Fibroblast of the aortic adventitia (primary cell): ENCODE measurements around the gene TMEM117. TPM values are rescaled to one million over a fixed set of nuclear protein-coding genes. Genes with fewer than 3 reads are reported as not detected.

Experiments used
- DNase-seq: peaks from one replicate; pipeline ENCODE4 v3.0.0-alpha.2; 2010; ENCODE audit warnings: low read depth
- H3K4me3 ChIP-seq: 2 replicates; pipeline ENCODE4 v1.5.1; 2011; ENCODE audit warnings: low read depth, mild to moderate bottlenecking, control low read depth, low read length, moderate library complexity
- CTCF ChIP-seq: IDR thresholded peaks from 2 replicates; pipeline ENCODE4 v1.5.1; 2011; ENCODE audit warnings: mild to moderate bottlenecking, low read length, control low read depth, inconsistent platforms; ENCODE audit not compliant: insufficient read depth
- total RNA-seq: library from RNA; depleted of rRNA; stranded (reverse); fragments of >200 nt; gene quantifications from 2 replicates; pipeline ENCODE4 v1.2.3, GENCODE V29; 2012; ENCODE audit warnings: low replicate concordance

TMEM117 gene
- total RNA-seq, 1 donor, result 9.9 TPM

GRCh38 chr12:43805860-43806736 is 29.8 kb upstream of the TMEM117 start, which contains the start of gene TWF1:
Gene TWF1 (minus strand): TSS chr12:43806317. CDS start chr12:43806245, 72 bp downstream.
- TF ChIP-seq CTCF, result peak; percentile 51
- peak; percentile 57 for DNase-seq
- peak within 1 kb of the TSS; percentile 85 for H3K4me3 ChIP-seq

- no peak for TF ChIP-seq CTCF
- no peak for DNase-seq
- H3K4me3 ChIP-seq, result peak overlapping the region; percentile 85
These were observed 29.2 kb upstream of the TMEM117 start for GRCh38 chr12:43806737-43807072.

GRCh38 chr12:43807386-43807785 is 28.5 kb upstream of the TMEM117 start:
- TF ChIP-seq CTCF, result no peak
- DNase-seq, result no peak
- no peak overlapping the region for H3K4me3 ChIP-seq

- no peak for DNase-seq
- H3K4me3 ChIP-seq, result no peak overlapping the region
- TF ChIP-seq CTCF, result no peak
These were observed 23.8 kb upstream of the TMEM117 start for GRCh38 chr12:43812057-43812456.

- H3K4me3 ChIP-seq, result no peak overlapping the region
- no peak for TF ChIP-seq CTCF
- no peak for DNase-seq
These were observed 23.0 kb upstream of the TMEM117 start for GRCh38 chr12:43812926-43813325.

- H3K4me3 ChIP-seq, result no peak overlapping the region
- DNase-seq, result no peak
- no peak for TF ChIP-seq CTCF
These were observed 20.5 kb upstream of the TMEM117 start for GRCh38 chr12:43815416-43815815.
